ENCODE measurements around the gene SDF2.

GRCh38 chr17:28710861-28711722 is 49.4 kb upstream of the SDF2 start:
- TF ChIP-seq CTCF (IDR thresholded peaks at IDR 0.05; ENCODE audit: low read length) (no peak), EZH2 (IDR thresholded peaks at IDR 0.05; ENCODE audit: borderline replicate concordance, low read length) (no peak)

Data from OCI-LY1 (cell line).